A673 (cell line): ENCODE data around the gene TICAM2. TPM values are rescaled to one million over a fixed set of nuclear protein-coding genes. Genes with fewer than 3 reads are reported as not detected.
A peak's percentile ranks its signal among the peaks of the same experiment; 100 is the strongest.

Experiments used
- BruUV-seq: library from RNA; stranded (reverse); fragments of 400-500 nt; replicated peaks from 2 replicates; lab custom pipeline; 2021; lab: Mats Ljungman, UMichigan
- CTCF ChIA-PET: fragments of 300-600 bp; sonication (Branson Sonifier 250); formaldehyde crosslinking; loops from one replicate; lab custom pipeline; 2022; ENCODE audit warnings: antibody characterized with exemption; lab: Charles Lee
- POLR2A ChIA-PET: fragments of 300-600 bp; sonication (Branson Sonifier 250); formaldehyde crosslinking; loops from one replicate; lab custom pipeline; 2022; ENCODE audit warnings: antibody characterized with exemption; ENCODE audit not compliant: low non-redundant PET; lab: Charles Lee
- DNase-seq: peaks from one replicate; pipeline ENCODE4 v3.0.0-alpha.2; 2015; ENCODE audit warnings: low spot score
- H3K27ac ChIP-seq: fragments of 200-600 bp; sonication (generic); 2 replicates; pipeline ENCODE4 v1.5.1; 2016; ENCODE audit warnings: mixed run types, low read depth, mild to moderate bottlenecking, mixed read lengths, antibody characterized with exemption, low read length; ENCODE audit not compliant: poor library complexity, severe bottlenecking
- H3K27me3 ChIP-seq: fragments of 200-600 bp; sonication (generic); replicated peaks from 2 replicates; pipeline ENCODE4 v1.6.1; 2017; ENCODE audit warnings: mixed run types, low read depth, mild to moderate bottlenecking, mixed read lengths, antibody characterized with exemption, low read length; ENCODE audit not compliant: insufficient read depth, poor library complexity
- H3K36me3 ChIP-seq: fragments of 200-600 bp; sonication (generic); 2 replicates; pipeline ENCODE4 v1.6.1; 2016; ENCODE audit warnings: mixed run types, mild to moderate bottlenecking, mixed read lengths, antibody characterized with exemption, low read length; ENCODE audit not compliant: insufficient read depth, poor library complexity, severe bottlenecking
- H3K4me1 ChIP-seq: fragments of 200-600 bp; sonication (generic); 2 replicates; pipeline ENCODE4 v1.6.1; 2017; ENCODE audit warnings: mixed run types, mild to moderate bottlenecking, mixed read lengths, antibody characterized with exemption, low read length; ENCODE audit not compliant: insufficient read depth, poor library complexity, severe bottlenecking
- H3K4me3 ChIP-seq: fragments of 200-600 bp; sonication (generic); 2 replicates; pipeline ENCODE4 v1.5.1; 2016; ENCODE audit warnings: low read depth, mixed run types, mild to moderate bottlenecking, mixed read lengths, low read length; ENCODE audit not compliant: poor library complexity, severe bottlenecking
- H3K9me3 ChIP-seq: fragments of 200-600 bp; sonication (generic); 2 replicates; pipeline ENCODE4 v1.6.1; 2016; ENCODE audit warnings: mixed run types, low read depth, mild to moderate bottlenecking, mixed read lengths, antibody characterized with exemption, low read length; ENCODE audit not compliant: poor library complexity, severe bottlenecking
- EZH2 ChIP-seq: fragments of 200-600 bp; sonication (generic); IDR thresholded peaks from 2 replicates; pipeline ENCODE4 v1.6.1; 2017; ENCODE audit warnings: borderline replicate concordance, low read depth, mild to moderate bottlenecking, mixed read lengths, antibody characterized with exemption, low read length; ENCODE audit not compliant: poor library complexity, severe bottlenecking
- intact Hi-C: fragments of 100-400 bp; cut with micrococcal nuclease; formaldehyde crosslinking; loops from one replicate; pipeline ENCODE4 v1.10.0; 2022; ENCODE audit not compliant: unreplicated experiment
- total RNA-seq: library from RNA; stranded (reverse); gene quantifications from 2 replicates; pipeline ENCODE4 v1.2.3, GENCODE V29; 2021
- TF ChIP-seq, protein P1 (sequence below): fragments of 300-800, 200-600 bp; sonication (generic); conservative IDR thresholded peaks from 2 replicates; pipeline ENCODE4 v1.5.1; 2017; ENCODE audit warnings: low read depth, mild to moderate bottlenecking, antibody characterized with exemption, low read length, moderate library complexity, mixed read lengths

Gene TICAM2
- total RNA-seq, 1 experiment from 2014 or later = 0.32 TPM

GRCh38 chr5:115599502-115599901, 2.8 kb downstream of the TICAM2 start:
- no TSS peak for BruUV-seq
- TF ChIP-seq, protein P1, sequence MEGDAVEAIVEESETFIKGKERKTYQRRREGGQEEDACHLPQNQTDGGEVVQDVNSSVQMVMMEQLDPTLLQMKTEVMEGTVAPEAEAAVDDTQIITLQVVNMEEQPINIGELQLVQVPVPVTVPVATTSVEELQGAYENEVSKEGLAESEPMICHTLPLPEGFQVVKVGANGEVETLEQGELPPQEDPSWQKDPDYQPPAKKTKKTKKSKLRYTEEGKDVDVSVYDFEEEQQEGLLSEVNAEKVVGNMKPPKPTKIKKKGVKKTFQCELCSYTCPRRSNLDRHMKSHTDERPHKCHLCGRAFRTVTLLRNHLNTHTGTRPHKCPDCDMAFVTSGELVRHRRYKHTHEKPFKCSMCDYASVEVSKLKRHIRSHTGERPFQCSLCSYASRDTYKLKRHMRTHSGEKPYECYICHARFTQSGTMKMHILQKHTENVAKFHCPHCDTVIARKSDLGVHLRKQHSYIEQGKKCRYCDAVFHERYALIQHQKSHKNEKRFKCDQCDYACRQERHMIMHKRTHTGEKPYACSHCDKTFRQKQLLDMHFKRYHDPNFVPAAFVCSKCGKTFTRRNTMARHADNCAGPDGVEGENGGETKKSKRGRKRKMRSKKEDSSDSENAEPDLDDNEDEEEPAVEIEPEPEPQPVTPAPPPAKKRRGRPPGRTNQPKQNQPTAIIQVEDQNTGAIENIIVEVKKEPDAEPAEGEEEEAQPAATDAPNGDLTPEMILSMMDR = no peak
- no peaks in the 10 kb centered on the region for H3K27me3 ChIP-seq
- ChIA-PET CTCF (no interaction called here), POLR2A (no interaction called here)
- H3K27ac ChIP-seq = no peak overlapping the region
- intact Hi-C loops = no loop called here
- H3K9me3 ChIP-seq = no peaks in the 10 kb centered on the region
- no peak overlapping the region for H3K4me3 ChIP-seq
- H3K4me1 ChIP-seq = peaks cover 3% of the 10 kb centered on the region
- no peaks in the 10 kb centered on the region for H3K36me3 ChIP-seq
- peak; percentile 6 for DNase-seq

DNA sequence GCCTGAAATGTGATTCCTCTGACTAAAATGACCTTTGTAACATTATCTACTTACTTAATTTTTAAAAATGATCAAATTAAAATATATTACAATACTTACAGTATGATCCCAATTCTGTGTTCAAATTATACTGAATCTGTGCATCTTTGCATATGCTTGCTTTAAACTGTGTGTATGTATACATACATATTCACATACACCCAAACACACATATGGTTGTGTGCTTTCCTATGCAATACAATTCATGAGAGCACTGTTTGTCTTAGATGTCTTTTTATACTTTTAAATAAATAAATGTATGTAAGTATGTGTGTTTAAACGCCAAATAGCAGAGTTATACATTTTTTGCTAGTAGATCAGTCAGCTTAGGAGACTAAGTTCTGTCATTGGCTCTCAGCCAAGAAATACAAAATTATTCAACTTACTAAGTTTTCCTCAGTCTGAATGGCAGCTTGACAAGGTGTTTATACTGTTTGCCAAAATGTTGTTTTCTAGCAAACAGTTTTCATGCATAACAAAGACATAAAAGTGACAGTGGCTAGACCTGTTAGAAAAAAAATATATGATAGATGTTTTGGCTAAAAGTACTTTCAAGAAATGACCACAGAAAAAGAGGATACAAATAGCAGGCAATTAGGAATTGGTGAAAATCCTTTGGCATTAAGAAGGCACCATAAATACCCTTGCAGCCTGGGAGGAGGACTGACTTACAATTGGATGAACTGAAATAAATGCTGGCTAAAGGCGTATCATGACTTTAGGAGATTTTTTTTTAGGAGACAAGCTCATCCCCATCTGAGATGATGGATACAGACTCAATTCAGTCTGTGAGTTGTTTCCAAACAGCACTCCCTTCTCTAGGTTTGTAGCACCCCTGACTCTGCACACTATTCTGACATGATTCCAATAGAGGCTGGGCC, 7.9 kb downstream of the TICAM2 start:
- ChIA-PET POLR2A (no interaction called here), CTCF (no interaction called here)
- no peak overlapping the region for H3K27ac ChIP-seq
- no peak overlapping the region for H3K4me3 ChIP-seq
- H3K36me3 ChIP-seq = no peaks in the 10 kb centered on the region
- TF ChIP-seq, protein P1 = no peak
- no peak for TF ChIP-seq EZH2
- intact Hi-C loops = no loop called here
- no peaks in the 10 kb centered on the region for H3K9me3 ChIP-seq
- H3K27me3 ChIP-seq = no peaks in the 10 kb centered on the region
- H3K4me1 ChIP-seq = no peaks in the 10 kb centered on the region
- no TSS peak for BruUV-seq
- DNase-seq = no peak

DNA sequence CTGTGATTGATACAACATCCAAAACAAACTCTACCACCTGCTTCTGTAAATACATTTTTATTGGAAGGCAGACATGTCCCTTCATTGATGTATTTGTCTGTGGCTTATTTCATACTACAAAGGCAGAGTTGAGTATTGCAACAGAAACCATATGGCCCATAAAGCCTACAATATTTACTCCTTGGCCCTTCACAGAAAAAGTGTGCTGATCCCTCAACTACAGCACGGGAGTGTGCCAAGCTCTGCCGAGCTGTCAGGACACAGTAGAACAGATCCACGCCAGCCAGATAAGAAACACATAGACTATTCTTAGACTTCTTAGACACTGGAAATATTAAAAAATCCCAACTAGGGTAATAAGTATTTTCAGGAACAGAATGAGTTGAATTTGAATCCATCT, 13.2 kb downstream of the TICAM2 start:
- CTCF ChIA-PET = no interaction called here
- no peak overlapping the region for H3K4me3 ChIP-seq
- no peaks in the 10 kb centered on the region for H3K36me3 ChIP-seq
- H3K9me3 ChIP-seq = no peaks in the 10 kb centered on the region
- no peak for DNase-seq
- intact Hi-C loops = loop anchor here (5.0 kb wide), 1 partner anchor 492 kb away; no protein-coding TSS in a partner anchor
- no TSS peak for BruUV-seq
- TF ChIP-seq EZH2 = no peak
- TF ChIP-seq, protein P1 = no peak
- POLR2A ChIA-PET = no interaction called here
- no peaks in the 10 kb centered on the region for H3K4me1 ChIP-seq
- H3K27me3 ChIP-seq = no peaks in the 10 kb centered on the region
- H3K27ac ChIP-seq = no peak overlapping the region
